Progenitor cell of endocrine pancreas (in vitro differentiated cells): ENCODE results near the gene RNF151. TPM values are rescaled to one million over a fixed set of nuclear protein-coding genes. Genes with fewer than 3 reads are reported as not detected.
"Not testable (repeated sequence)": the region's sequence is repeated elsewhere in the genome, so short reads cannot be mapped to it uniquely, and the experiment has no call there.

Experiments
- DNase-seq: peaks from one replicate; pipeline ENCODE4 v3.0.0; 2021; ENCODE audit warnings: low spot score; ENCODE audit not compliant: unreplicated experiment
- H3K27ac Mint-ChIP-seq: 2 replicates; pipeline ENCODE4 v1.8.0; 2021; ENCODE audit warnings: mild to moderate bottlenecking, moderate library complexity, mixed read lengths
- H3K27me3 Mint-ChIP-seq: 2 replicates; pipeline ENCODE4 v1.8.0; 2021; ENCODE audit warnings: mixed read lengths
- H3K36me3 Mint-ChIP-seq: 2 replicates; pipeline ENCODE4 v1.8.0; 2022; ENCODE audit warnings: mixed read lengths; ENCODE audit not compliant: insufficient read depth
- H3K4me1 Mint-ChIP-seq: 2 replicates; pipeline ENCODE4 v1.8.0; 2021; ENCODE audit warnings: low read depth, mixed read lengths
- H3K4me3 Mint-ChIP-seq: 2 replicates; pipeline ENCODE4 v1.8.0; 2021; ENCODE audit warnings: low read depth, mild to moderate bottlenecking, moderate library complexity, mixed read lengths
- H3K9me3 Mint-ChIP-seq: 2 replicates; pipeline ENCODE4 v1.8.0; 2021; ENCODE audit warnings: low read depth, mixed read lengths
- CTCF ChIP-seq: fragments of 200-600 bp; sonication (generic); IDR thresholded peaks from one replicate; pipeline ENCODE4 v1.5.0; 2021; ENCODE audit warnings: antibody characterized with exemption, mild to moderate bottlenecking; ENCODE audit not compliant: unreplicated experiment
- total RNA-seq: library from RNA; stranded (reverse); gene quantifications from 2 replicates; pipeline ENCODE4 v1.2.1, GENCODE V29; 2021

The RNF151 gene
- total RNA-seq, 1 donor from 2014 or later, result not detected

- Mint-ChIP-seq H3K27ac (no peak overlapping the region), H3K9me3 (no peaks in the 10 kb centered on the region), H3K36me3 (no peaks in the 10 kb centered on the region), H3K27me3 (peaks cover 73% of the 10 kb centered on the region), H3K4me3 (no peak overlapping the region), H3K4me1 (peaks cover 3% of the 10 kb centered on the region)
- no peak for TF ChIP-seq CTCF
- DNase-seq, result no peak
Observed at GRCh38 chr16:1919327-1919998, 47.2 kb upstream of the RNF151 start.

GRCh38 chr16:1920122-1920521 lies 46.5 kb upstream of the RNF151 start:
- not testable (repeated sequence) for DNase-seq, H3K36me3 Mint-ChIP-seq, H3K4me3 Mint-ChIP-seq, H3K4me1 Mint-ChIP-seq, H3K9me3 Mint-ChIP-seq, H3K27ac Mint-ChIP-seq
- H3K27me3 Mint-ChIP-seq, result peaks cover 75% of the 10 kb centered on the region

- Mint-ChIP-seq H3K4me3 (no peak overlapping the region), H3K4me1 (no peaks in the 10 kb centered on the region), H3K27ac (no peak overlapping the region), H3K36me3 (no peaks in the 10 kb centered on the region), H3K27me3 (peaks cover 68% of the 10 kb centered on the region), H3K9me3 (no peaks in the 10 kb centered on the region)
- TF ChIP-seq CTCF, result no peak
- no peak for DNase-seq
Observed at GRCh38 chr16:1920727-1921171, 45.9 kb upstream of the RNF151 start.

- H3K4me1 Mint-ChIP-seq, result no peaks in the 10 kb centered on the region
- no peak for TF ChIP-seq CTCF
- no peak overlapping the region for H3K27ac Mint-ChIP-seq
- H3K9me3 Mint-ChIP-seq, result no peaks in the 10 kb centered on the region
- peaks cover 52% of the 10 kb centered on the region for H3K27me3 Mint-ChIP-seq
- no peaks in the 10 kb centered on the region for H3K36me3 Mint-ChIP-seq
- DNase-seq, result no peak
- H3K4me3 Mint-ChIP-seq, result no peak overlapping the region
Observed at GRCh38 chr16:1922357-1922756, 44.3 kb upstream of the RNF151 start.

GRCh38 chr16:1923299-1924034 lies 43.2 kb upstream of the RNF151 start:
- Mint-ChIP-seq H3K4me3 (no peak overlapping the region), H3K4me1 (no peaks in the 10 kb centered on the region), H3K27ac (no peak overlapping the region), H3K9me3 (no peaks in the 10 kb centered on the region), H3K27me3 (peaks cover 53% of the 10 kb centered on the region), H3K36me3 (no peaks in the 10 kb centered on the region)
- TF ChIP-seq CTCF, result peak; percentile 57
- DNase-seq, result no peak
